HG03378 (cell line): ENCODE results near the gene MCM10.
A peak's percentile ranks its signal among the peaks of the same experiment; 100 is the strongest.
"Not testable (repeated sequence)": the region's sequence is repeated elsewhere in the genome, so short reads cannot be mapped to it uniquely, and the experiment has no call there.

Experiments used
- ATAC-seq: cut with Tn5 transposase; IDR thresholded peaks from one replicate; pipeline ENCODE4 v1.9.1; 2021; ENCODE audit warnings: mild to moderate bottlenecking, moderate library complexity; ENCODE audit not compliant: unreplicated experiment

Gene MCM10

GRCh38 chr10:13160934-13161856 is at the start of gene MCM10:
TSS of gene MCM10 (plus strand) at chr10:13161558. CDS start at chr10:13164203, 2,645 bp downstream.
- peak; percentile 100 for ATAC-seq

- no peak for ATAC-seq
Measured at GRCh38 chr10:13113544-13113943, 47.8 kb upstream of the MCM10 start.

GRCh38 chr10:13115832-13116803 is 45.2 kb upstream of the MCM10 start:
- ATAC-seq, result no peak

GRCh38 chr10:13117841-13118783 is 43.2 kb upstream of the MCM10 start:
- ATAC-seq, result no peak

- no peak for ATAC-seq
Measured at GRCh38 chr10:13118784-13119410, 42.5 kb upstream of the MCM10 start.

GRCh38 chr10:13120786-13121499 is 40.4 kb upstream of the MCM10 start:
- no peak for ATAC-seq

GRCh38 chr10:13121500-13121854 is 39.9 kb upstream of the MCM10 start:
- no peak for ATAC-seq

GRCh38 chr10:13136651-13137050 is 24.7 kb upstream of the MCM10 start:
- ATAC-seq, result no peak

- ATAC-seq, result no peak
Measured at GRCh38 chr10:13139150-13139549, 22.2 kb upstream of the MCM10 start.

GRCh38 chr10:13139676-13140075 is 21.7 kb upstream of the MCM10 start:
- no peak for ATAC-seq

GRCh38 chr10:13140627-13141190 is 20.6 kb upstream of the MCM10 start:
- ATAC-seq, result no peak

GRCh38 chr10:13143766-13144165 is 17.6 kb upstream of the MCM10 start:
- ATAC-seq, result no peak

GRCh38 chr10:13144814-13145213 is 16.5 kb upstream of the MCM10 start:
- no peak for ATAC-seq

GRCh38 chr10:13146379-13146778 is 15.0 kb upstream of the MCM10 start:
- ATAC-seq, result no peak

GRCh38 chr10:13147161-13147560 is 14.2 kb upstream of the MCM10 start:
- ATAC-seq, result no peak

- no peak for ATAC-seq
Measured at GRCh38 chr10:13152296-13152695, 9.1 kb upstream of the MCM10 start.

GRCh38 chr10:13155860-13156259 is 5.5 kb upstream of the MCM10 start:
- ATAC-seq, result not testable (repeated sequence)

- ATAC-seq, result no peak
Measured at GRCh38 chr10:13158401-13158800, 3.0 kb upstream of the MCM10 start.

- no peak for ATAC-seq
Measured at GRCh38 chr10:13161857-13162271, 506 bp downstream of the MCM10 start.
